K562 (cell line): Measurements from ENCODE around the gene SLC7A9. TPM values are rescaled to one million over a fixed set of nuclear protein-coding genes. Genes with fewer than 3 reads are reported as not detected.

Source experiments
- FIP1L1 ChIP-seq: fragments of 200-400 bp; formaldehyde crosslinking; IDR thresholded peaks from 2 replicates; pipeline ENCODE4 v1.6.1; 2018; ENCODE audit warnings: mild to moderate bottlenecking, low read depth, low read length; ENCODE audit not compliant: poor library complexity, severe bottlenecking
- MGA ChIP-seq: fragments of 450-650 bp; IDR thresholded peaks from 2 replicates; pipeline ENCODE4 v1.6.1; 2016; ENCODE audit warnings: mild to moderate bottlenecking, moderate library complexity
- ZNF143 ChIP-seq: sonication (generic); formaldehyde crosslinking; IDR thresholded peaks from 2 replicates; pipeline ENCODE4 v1.9.0; 2022; ENCODE audit warnings: mild to moderate bottlenecking, missing genetic modification reagents
- polyA plus RNA-seq, 8 experiments: library from polyadenylated mRNA; depleted of rRNA in 4 of 8; stranded (reverse) in 5 of 8; unstranded in 3 of 8; fragments of >200 nt; fragmentation: Nextera tagmentation in 2 of 8; fragmentation: Illumina TruSeq in 1 of 8; extraction: Ambion mirVana in 2 of 8; extraction: Trizol in 1 of 8; gene quantifications; 2 replicates each; pipeline versions ENCODE4 v1.2.1 to v1.2.3, GENCODE V29; 2011 to 2014; ENCODE audit warnings: inconsistent platforms in 1 of 8, missing spikeins in 1 of 8
- total RNA-seq, 7 experiments: library from RNA; depleted of rRNA in 6 of 7; stranded (reverse); fragments of >200 nt in 6 of 7; fragmentation: Illumina TruSeq in 2 of 7; extraction: Trizol in 2 of 7; gene quantifications; 2 replicates each; pipeline versions ENCODE4 v1.2.1 to v1.2.3, GENCODE V29; 2011 to 2021; ENCODE audit warnings: low replicate concordance in 1 of 7
- TF ChIP-seq, protein P1 (sequence below): sonication (generic); formaldehyde crosslinking; IDR thresholded peaks from 2 replicates; pipeline ENCODE4 v1.8.0; 2022; ENCODE audit warnings: mild to moderate bottlenecking, missing genetic modification reagents, borderline replicate concordance

Gene SLC7A9
- total and polyA plus RNA-seq, 9 of the 15 experiments (the other 6 are each of a cell fraction or from before 2014, with no cell fraction given), result not detected

DNA sequence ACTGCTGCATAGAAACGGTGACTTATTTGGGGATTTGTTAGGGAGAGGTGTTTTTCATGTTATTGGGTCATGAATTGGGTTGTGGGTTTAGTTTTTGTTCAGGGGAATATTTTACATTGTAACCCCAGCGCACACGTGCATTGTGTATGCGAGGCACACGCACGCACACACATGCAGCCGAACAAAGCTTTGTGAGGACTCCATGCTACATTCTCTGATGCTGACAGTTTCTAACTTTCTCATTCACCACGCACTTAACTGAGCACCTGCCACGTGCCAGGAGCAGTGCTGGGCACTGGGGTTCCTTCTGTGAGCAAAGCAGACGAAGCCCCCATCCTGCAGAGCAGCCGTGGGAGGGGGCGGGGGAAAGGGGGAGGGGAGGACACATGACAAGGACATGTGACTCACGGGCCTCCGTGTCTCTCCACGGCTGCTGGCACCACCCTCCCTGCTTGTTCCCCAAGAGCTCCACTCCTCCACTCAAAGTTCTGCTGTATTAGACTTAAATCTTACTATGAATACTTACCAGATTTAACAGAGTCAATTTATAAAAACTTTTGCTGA lies 55.6 kb downstream of the SLC7A9 start (continued):
- TF ChIP-seq MGA (peak; percentile 24; the same call in 1 of the 2 replicates), FIP1L1 (no peak), ZNF143 (CRISPR knock-in tag) (no peak)
- TF ChIP-seq, protein P1, sequence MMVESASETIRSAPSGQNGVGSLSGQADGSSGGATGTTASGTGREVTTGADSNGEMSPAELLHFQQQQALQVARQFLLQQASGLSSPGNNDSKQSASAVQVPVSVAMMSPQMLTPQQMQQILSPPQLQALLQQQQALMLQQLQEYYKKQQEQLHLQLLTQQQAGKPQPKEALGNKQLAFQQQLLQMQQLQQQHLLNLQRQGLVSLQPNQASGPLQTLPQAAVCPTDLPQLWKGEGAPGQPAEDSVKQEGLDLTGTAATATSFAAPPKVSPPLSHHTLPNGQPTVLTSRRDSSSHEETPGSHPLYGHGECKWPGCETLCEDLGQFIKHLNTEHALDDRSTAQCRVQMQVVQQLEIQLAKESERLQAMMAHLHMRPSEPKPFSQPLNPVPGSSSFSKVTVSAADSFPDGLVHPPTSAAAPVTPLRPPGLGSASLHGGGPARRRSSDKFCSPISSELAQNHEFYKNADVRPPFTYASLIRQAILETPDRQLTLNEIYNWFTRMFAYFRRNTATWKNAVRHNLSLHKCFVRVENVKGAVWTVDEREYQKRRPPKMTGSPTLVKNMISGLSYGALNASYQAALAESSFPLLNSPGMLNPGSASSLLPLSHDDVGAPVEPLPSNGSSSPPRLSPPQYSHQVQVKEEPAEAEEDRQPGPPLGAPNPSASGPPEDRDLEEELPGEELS (CRISPR knock-in tag), result no peak
